Suppressor macrophage treated with lipopolysaccharide for 1 hour (primary cell): ENCODE data around the gene PGLYRP2.
"Not testable (repeated sequence)": the region's sequence is repeated elsewhere in the genome, so short reads cannot be mapped to it uniquely, and the experiment has no call there.

Source experiments
- DNase-seq, 3 donors: peaks; one replicate each; pipeline ENCODE4 v3.0.0-alpha.2; 2020 to 2022

The PGLYRP2 gene

DNA sequence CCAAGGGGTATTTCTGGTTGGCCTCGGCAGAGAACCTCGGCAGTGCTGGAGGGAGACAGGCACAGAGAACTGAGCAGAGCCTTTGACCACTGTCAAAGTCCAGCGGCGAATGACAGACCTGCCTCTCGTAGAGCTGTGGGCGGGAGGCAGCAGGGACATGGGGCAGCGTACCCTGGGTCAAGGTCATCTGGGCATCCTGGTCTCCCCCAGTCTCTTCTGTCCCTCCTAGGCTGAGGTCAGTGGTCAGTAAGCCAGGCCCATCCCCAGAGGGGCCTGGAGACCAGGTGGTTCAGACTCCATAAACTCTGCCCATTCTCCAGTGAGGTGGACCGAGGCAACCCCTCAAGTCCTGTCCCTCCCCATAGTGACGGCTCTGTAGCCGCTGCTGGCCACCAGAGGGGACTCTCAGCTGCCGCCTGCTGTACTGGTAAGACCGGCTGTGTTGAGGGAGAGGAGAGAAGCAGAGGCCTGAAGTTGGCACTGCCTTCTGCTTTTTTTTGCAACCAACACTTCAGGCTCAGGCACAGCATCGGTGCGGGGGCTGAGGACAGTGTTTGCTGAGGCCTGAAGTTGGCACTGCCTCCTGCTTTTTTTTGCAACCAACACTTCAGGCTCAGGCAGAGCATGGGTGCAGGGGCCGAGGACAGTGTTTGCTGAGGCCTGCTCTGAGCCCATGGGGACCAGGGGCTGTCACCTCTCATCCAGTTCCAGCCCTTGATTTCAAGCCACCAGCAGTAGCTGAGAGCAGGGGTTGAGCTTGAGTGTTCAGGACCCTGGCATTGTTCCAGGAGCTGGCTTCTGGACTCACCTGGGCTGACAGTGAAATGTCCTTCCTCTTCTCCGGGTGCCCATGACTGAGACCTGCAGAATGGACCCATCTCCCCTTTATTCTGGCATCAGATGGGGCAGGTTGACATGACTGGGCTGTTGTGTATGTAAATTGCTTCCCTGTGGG is at the start of gene PGLYRP2:
Gene PGLYRP2 (minus strand): TSS at position 111 of the 955 bp plus-strand sequence. CDS start 130 bp downstream, outside the sequence.
- peak; percentile 54 to 72 (median 66) for DNase-seq

- DNase-seq, result no peak
Measured at GRCh38 chr19:15527705-15528104, 48.4 kb upstream of the PGLYRP2 start.

DNA sequence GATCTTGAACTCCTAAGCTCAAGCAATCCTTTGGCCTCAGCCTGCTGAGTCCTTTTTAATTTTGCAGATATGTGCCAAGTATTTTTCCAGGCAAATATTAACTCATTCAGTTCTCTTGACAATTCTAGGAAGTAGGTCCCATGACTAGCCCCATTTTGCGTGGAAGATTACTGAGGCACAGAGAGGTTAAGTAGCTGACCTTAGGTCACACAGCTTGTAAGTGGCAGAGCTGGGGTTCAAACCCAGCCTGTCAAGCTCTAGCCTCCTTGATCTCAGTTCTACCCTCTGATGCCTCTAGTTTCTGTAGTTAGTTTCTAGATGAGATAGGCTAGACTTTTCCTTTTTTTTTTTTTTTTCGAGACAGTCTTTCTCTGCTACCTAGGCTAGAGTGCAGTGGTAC is 47.1 kb upstream of the PGLYRP2 start:
- no peak for DNase-seq

GRCh38 chr19:15525291-15525690 is 46.0 kb upstream of the PGLYRP2 start:
- no peak for DNase-seq

DNA sequence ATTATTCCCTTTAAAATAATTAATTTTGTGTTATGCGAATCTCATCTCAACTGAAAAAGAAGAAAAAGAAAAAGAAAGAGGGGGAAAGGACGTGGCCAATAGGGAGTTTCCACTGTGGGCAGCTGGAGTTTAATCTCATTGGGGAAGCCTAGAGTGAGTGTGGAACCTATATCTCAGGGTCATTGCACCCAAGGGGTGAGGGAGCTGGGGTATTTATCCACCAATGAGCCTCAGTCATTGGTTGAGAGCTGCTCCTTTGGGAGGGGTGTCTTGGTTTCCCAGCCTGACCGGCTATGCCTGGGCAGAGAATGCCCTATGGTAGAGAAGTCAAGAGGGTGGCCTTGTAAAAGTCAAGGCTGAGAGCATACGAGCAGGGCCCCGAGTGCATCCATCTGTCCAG is 45.5 kb upstream of the PGLYRP2 start:
- no peak for DNase-seq

DNA sequence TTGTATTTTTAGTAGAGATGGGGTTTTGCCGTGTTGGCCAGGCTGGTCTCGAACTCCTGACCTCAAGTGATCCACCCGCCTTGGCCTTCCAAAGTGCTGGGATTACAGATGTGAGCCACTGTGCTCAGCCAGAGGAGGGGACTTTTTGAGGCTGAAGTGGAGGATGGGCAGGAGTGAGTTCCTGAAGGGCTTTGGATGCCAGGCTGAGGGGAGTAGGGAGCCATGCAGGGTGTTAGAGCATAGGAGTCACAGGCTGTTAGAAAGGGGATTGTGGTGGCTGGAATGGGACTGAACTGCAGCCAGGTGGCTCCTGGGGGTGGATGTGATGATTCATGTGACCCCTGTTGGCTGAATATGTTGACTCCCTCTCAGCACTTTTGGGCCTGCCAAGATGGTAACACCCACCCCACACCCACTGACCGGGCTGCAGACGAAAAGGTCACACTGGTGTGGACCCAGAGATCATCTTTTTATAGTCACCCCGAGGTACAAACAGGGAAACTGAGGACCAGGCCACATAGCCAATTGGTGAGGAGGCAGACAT is 40.2 kb upstream of the PGLYRP2 start:
- DNase-seq, result no peak

GRCh38 chr19:15517778-15518177 is 38.5 kb upstream of the PGLYRP2 start:
- DNase-seq, result no peak

- DNase-seq, result no peak
Measured at GRCh38 chr19:15516363-15516762, 37.1 kb upstream of the PGLYRP2 start.

DNA sequence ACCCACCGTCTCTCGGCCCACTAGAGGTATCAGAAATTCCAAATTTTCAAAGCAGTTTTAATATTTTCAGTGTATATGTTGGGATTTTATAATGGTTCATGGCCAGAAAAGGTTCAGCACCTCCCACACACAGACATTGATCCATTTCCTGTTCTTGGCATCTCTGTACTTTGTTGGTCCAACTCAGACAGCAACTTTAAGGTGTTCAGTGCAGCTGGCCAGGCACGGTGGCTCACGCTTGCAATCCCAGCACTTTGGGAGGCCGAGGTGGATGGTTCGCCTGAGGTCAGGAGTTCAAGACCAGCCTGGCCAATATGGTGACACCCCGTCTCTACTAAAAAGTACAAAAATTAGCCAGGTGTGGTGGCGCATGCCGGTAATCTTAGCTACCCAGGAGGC is 35.9 kb upstream of the PGLYRP2 start:
- not testable (repeated sequence) for DNase-seq

- DNase-seq, result no peak
Measured at GRCh38 chr19:15511671-15512424, 32.5 kb upstream of the PGLYRP2 start.

DNA sequence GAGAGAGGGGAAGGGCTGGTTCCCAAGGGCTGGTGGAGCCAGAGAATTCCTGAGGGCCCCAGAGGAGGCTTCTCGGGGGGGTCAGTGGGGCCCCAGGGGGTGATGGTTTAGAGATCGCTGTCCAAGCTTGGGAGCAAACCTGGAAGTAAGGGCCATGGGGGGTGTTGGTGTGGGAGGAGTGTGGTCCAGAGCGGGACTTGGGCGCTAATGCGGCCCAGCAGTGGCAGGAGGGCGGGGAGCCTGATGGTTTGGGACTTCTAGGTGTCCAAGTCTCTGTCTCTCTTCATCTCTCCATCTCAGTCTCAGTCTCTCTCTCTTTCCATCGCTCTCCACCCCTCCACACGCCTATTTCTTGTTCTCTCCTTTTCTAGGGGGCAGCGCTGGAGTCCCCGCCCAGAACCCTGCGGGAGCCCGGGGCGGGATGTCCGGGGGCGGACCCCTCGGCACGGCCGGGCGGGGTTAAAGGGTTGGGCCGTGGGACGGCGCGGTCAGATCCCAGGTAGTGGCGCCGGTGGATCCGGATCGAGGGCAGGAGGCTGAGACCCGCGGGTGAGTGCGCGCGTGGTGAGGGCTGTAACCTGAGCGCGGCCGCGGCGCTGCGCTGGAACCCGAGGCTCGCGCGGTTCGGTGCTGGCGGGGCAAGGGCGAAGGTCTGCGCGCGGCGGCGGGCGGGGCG is 28.9 kb upstream of the PGLYRP2 start, which contains the start of gene CYP4F22:
Gene CYP4F22 (plus strand): TSS at position 491 of the 676 bp plus-strand sequence. CDS start 16,812 bp downstream, outside the sequence.
- no peak for DNase-seq

- DNase-seq, result no peak
Measured at GRCh38 chr19:15507068-15508034, 28.1 kb upstream of the PGLYRP2 start.

DNA sequence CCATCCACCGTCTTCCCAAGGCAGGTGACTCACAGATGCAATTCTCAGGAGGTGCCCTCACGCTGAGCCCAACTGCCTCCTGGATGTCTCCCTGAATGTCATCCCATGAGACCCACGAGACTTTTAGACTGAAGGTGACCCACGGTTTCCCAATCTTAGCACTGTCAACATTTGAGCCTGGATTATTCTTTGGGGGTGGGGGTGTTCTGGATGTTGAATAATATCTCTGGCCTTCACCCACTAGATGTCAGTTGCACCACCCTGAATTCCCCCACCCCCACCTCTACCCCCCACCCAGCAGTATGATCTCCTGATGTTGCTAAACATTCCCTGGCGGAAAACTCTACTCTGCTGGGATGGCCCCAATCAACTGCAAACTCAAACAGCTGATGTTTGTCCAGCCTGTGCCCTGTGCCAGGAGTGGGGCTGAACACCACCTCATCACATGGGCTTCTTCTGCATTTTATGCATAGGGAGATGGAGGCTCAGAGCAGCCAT is 26.8 kb upstream of the PGLYRP2 start:
- peak in 2 of 3 donors; percentile 30 to 48 for DNase-seq

DNA sequence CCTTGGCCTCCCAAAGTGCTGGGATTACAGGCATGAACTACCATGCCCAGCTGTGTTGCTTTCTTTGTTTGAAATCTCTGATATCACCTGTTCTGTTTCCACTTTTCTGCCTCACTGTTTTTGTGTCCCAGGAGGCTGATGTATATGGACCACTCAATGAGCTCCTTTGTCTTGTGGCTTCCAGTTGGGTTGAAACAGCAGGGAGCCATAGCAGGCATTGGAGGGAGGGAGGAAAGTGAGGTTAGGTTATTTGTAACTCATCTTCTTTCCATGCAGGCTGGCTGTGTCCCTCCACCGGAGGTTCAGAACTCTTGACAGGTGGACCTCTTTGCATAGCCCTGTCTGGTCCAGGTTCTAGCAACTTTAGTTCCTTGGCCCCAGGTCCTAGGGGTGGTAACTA is 23.0 kb upstream of the PGLYRP2 start:
- DNase-seq, result no peak

DNA sequence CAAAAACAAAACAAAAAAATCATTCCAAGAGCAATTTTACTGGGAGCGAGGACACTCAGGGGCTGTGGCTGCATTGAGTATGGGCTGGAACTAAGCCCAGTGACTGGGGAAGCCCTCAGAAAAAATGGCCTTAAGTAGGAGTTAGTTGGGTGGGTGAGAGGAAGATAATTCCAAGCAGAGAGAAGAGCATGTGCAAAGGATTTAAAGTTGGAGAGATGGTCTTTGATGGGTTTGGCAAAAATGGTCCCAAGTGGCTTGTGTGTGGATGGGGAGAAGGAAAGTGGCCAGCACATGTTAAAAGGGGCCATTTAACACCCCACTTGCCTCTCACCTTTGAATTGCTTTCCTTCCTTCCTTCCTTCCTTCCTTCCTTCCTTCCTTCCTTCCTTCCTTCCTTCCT is 22.3 kb upstream of the PGLYRP2 start:
- DNase-seq, result no peak

DNA sequence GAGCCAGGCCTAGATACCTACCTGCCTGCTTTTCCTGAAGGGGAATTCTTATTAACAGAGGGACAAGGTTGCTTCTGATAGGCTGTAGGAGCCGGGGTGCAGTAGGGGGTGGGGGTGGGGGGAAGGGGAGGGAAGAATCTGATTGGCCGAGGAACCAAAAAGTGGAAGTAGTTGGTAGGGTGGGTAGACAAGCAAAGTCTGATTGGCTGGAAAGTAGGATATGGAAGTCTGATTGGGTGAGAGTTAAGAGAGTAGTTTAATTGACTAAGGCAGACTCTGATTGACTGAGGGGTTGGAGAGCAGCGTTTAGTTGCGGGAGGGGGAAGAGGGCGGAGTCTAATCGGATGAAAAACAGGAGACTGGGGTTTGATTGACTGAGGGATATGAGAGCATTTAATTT is 19.6 kb upstream of the PGLYRP2 start:
- DNase-seq, result no peak

DNA sequence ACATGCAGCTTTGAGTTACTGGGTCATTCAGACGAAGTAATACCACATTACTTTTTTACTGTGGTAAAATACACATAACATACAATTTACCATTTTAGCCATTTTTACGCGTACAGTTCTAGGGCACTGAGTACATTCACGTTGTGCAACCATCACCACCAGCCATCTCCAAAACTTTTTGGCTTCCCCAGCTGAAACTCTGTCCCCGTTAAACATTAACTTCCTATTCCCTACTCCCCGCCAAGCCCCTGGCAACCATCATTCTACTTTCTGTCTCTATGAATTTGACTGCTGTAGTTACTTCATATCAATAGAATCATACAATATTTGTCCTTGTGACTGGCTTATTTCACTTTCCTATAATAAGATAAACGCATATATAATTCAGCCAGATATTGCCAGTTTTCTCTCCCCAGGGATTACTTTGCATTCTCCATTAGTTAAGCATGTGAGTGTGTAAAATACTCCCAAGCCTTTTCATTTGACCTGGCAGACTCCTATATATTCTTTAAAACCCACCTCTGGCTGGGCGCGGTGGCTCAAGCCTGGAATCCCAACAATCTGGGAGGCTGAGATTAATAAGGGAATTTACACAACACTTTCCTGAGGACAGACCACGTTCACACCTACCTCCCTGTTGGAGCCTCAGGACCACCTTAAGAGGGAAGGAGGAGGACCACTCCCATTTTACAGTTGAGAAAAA is 19.0 kb upstream of the PGLYRP2 start:
- DNase-seq, result no peak

GRCh38 chr19:15495151-15495550 is 15.8 kb upstream of the PGLYRP2 start:
- DNase-seq, result no peak

DNA sequence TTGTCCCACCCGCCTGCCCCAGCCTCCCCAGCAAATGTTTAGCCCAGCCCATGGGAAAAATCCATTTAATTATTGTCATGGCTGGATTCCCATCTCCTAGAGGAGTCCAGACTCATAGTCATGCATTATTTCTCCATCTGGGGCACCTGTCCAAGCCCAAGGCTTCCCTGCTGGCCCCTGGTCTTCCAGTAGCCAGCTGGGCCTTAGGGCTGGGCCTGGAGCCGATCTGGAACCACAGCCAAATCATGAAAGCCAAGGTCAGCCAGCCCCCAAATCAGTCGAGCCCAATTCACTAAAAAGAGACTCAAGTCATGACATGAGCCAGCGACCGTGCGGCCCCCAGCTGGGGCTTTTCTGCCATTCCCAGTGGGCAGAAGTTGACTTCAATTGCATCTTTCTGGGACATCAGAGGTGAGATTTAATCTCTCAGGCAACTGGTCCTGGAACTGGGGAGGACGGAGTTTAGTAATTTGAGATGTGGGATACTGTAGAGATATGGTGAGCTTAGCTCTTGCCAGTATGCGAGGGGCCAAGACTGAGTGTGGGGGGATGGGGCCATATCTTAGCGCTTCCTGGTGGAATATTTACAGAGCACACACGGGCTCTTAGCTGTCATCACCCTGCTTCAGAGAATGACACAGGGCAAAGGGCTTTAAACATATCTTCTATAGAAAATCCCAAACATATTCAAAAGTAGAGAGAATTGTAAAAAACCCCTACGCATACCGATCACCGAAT is 9.4 kb upstream of the PGLYRP2 start:
- DNase-seq, result no peak

- DNase-seq, result no peak
Measured at GRCh38 chr19:15487038-15487437, 7.7 kb upstream of the PGLYRP2 start.
